Transverse colon (tissue), 4 donors: Measurements from ENCODE around the gene DCAF12.

Source experiments
- POLR2A ChIP-seq: fragments of 450-650 bp; IDR thresholded peaks from one replicate; pipeline ENCODE4 v1.6.1; 2016; ENCODE audit warnings: antibody characterized with exemption, mild to moderate bottlenecking, moderate library complexity
- POLR2AphosphoS5 ChIP-seq, 3 donors: sonication (generic); formaldehyde crosslinking; IDR thresholded peaks; one replicate each; pipeline ENCODE4 v1.6.1; 2016; ENCODE audit warnings: antibody characterized with exemption in 3 of 3
- TF ChIP-seq, protein P1 (sequence below), 5 experiments: fragments of 200-600 bp in 3 of 5; fragments of 450-650 bp in 2 of 5; sonication (generic) in 3 of 5; IDR thresholded peaks; 1 replicate in 2 of 5; 2 replicates in 3 of 5; pipeline ENCODE4 v1.5.1; 2016 to 2017; ENCODE audit warnings: antibody characterized with exemption in 5 of 5, inconsistent platforms in 3 of 5, mild to moderate bottlenecking in 2 of 5, moderate library complexity in 1 of 5

DNA sequence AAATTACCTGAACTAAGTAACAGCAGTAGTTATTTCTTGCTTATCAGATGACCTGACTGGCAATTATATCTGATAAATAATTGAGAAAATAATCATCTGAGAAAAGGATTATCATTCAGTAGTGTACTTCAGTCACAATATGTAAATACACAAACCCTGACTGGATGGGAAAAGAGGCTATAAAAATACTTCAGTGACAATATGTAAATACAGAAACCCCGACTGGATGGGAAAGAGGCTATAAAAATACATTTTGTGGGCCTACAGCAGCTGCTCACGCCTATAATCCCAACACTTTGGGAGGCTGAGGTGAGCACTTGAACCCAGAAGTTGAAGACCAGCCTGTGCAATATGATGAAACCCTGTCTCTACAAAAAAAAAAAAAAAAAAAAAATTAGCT is 88.9 kb downstream of the DCAF12 start:
- TF ChIP-seq, protein P1, sequence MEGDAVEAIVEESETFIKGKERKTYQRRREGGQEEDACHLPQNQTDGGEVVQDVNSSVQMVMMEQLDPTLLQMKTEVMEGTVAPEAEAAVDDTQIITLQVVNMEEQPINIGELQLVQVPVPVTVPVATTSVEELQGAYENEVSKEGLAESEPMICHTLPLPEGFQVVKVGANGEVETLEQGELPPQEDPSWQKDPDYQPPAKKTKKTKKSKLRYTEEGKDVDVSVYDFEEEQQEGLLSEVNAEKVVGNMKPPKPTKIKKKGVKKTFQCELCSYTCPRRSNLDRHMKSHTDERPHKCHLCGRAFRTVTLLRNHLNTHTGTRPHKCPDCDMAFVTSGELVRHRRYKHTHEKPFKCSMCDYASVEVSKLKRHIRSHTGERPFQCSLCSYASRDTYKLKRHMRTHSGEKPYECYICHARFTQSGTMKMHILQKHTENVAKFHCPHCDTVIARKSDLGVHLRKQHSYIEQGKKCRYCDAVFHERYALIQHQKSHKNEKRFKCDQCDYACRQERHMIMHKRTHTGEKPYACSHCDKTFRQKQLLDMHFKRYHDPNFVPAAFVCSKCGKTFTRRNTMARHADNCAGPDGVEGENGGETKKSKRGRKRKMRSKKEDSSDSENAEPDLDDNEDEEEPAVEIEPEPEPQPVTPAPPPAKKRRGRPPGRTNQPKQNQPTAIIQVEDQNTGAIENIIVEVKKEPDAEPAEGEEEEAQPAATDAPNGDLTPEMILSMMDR (IDR thresholded peaks at IDR 0.05) = no peak
- TF ChIP-seq POLR2A (no peak), POLR2AphosphoS5 (IDR thresholded peaks at IDR 0.05) (no peak)
